ENCODE measurements around the gene BDKRB2.

The BDKRB2 gene

DNA sequence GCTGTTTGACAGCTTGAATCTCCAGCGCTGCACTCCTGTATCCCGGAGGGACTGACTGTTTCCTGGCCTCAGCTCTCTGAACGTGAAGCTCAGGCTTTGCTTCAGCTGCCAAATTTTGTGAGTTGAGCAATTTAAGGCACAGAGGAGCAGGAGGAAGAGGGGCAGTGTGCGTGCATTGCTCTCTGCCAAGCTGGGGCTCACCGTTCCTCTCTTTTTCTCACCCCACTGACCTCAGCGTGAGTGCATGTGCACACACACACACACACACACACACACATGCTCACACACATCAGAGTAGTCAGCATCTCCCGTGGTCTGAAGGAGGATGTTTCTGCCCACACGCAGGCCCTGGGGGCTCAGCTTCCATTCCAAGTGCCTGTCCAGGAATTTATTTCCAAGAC lies 27.8 kb upstream of the BDKRB2 start:
- DNase-seq (ENCODE audit: low read depth): no peak

DNA sequence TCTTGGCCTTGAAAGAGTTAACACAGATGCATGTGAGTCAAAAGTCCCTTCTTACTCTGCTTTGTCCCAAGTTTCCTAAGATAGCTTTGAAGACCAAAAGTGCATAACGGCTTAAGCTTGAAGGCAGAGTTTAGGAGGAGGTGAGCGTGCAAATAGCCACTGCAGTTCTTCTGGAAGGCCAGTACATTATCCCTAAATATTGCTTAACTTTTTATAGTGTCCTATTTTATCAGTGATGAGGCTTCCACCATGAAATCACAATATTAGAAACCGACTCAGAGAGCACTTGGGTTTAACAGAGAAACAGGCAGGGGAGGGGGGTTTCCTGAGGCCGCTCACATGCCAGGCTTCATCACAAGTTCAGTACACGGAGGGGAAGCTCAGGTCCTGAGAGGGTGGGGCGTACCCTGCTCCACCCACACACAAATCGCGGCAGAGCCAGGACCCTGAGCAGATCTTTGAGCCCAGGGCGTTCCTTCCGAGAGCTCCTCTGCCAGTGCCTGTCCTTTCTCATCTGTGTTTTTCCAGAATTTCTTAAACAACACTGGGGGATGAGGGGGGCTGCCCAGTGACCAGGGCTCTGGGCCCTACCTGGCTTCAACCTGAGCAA lies 26.8 kb upstream of the BDKRB2 start:
- DNase-seq (ENCODE audit: low read depth): no peak

DNA sequence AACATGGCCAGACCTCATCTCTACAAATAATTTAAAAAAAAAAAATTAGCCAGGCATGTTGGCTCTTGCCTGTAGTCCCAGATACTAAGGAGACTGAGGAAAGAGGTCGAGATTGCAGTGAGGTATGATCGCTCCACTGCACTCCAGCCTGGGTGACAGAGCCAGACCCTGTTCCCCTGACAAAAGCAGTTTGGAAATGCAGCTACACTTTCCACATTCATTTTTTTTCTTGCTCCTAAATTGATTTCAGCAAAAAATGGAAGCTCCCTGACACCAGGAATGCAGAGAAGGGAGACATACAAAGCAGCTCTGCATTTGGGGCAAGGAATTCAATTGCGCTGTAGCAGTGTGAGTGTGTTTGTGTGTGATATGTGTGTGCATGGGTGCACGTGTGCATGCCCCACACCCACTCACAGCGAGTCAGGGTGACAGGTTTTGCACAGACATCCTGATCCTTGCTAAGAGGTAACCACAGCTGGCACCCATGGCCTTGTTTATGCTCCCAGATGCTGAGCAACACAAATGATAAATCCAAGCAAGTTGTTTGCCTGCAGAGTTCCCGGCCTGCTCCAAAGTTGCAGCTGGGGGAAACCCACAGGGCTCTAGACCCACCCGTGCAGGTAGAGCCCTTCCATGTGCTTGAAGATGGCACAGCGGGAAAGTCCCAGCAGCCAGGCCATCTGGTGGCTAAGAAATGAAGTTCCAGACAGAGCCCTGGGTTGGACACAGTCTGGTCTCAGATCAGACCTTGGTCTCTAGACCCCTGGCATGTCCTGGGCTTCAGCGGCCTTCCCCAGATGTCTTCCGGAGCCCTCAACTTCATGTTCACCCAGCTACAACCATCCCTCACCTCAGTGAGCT lies 25.9 kb upstream of the BDKRB2 start:
- no peak for DNase-seq (ENCODE audit: low read depth)

DNA sequence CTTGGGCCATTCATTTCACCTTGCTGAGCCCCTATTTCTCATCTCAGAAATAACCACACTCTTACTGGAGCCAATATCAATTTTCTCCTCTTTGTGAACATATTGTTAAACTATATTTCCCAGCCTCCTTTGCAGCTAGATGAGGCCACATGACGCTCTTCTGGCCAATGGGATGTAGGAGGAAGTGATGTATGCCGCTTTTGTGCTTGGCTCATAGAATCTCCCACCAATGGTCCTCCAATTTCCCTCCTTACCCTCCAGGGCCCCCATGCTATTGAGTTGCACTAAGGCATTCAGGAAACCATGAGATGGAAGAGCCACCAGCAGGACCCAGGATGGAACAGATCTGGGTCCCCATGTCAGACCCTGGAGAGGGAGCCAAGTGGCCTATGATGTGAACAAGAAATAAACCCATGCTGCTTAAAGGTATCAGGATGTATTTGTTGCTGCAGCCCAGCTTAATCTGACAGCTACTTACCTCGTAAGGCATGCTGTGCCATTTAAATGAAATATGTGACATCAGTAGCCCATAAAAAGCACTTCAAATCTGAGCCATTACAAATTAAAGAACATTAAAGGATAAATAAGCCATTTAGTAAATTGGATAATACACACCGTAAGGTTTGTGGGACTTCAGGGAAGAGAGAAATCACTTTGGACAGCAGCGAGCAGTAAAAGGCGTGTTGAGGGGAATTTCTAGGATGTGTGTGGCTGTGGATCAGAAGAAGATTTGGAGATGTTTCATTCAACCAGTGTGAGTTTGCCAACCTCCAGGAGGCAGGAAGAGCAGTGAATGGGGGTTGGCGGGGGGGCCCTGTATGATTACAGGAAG lies 24.4 kb upstream of the BDKRB2 start:
- no peak for DNase-seq (ENCODE audit: low read depth)

DNA sequence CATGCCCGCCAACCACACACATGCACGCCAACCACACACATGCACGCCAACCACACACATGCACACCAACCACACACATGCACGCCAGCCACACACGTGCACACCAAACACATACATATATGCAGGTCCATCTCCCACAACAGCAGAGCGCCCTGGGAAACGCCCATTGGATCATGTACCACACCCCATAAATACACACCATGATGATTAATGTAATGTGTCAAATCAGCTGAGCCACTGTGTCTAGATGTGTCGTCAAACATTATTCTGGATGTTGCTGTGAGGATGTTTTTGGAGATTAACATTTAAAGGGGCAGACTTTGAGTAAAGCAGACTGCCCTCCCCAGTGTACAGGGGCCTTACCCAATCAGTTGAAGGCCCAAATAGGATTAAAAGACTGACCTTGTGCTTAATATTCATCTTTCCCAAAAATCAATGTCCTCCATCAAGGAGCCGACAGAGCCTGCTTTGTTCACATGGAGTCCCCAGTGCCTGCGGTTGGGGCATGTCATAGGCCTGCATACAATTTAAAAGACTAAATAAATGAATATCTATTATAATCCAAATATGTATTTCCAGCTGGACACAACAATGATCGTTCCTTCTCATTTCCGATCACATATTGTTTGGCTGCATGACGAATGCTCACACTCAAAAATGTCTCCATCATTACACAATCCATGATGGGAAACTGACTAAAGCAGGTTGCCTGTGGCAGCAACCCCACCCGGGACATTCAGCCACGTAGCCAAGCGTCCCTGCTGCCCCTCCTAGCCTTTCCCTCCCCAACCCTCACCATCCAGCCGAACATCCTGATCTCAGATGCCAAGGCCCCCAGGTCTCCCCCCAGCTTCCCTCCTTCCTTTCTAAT lies 23.2 kb upstream of the BDKRB2 start:
- DNase-seq (ENCODE audit: low read depth): no peak

DNA sequence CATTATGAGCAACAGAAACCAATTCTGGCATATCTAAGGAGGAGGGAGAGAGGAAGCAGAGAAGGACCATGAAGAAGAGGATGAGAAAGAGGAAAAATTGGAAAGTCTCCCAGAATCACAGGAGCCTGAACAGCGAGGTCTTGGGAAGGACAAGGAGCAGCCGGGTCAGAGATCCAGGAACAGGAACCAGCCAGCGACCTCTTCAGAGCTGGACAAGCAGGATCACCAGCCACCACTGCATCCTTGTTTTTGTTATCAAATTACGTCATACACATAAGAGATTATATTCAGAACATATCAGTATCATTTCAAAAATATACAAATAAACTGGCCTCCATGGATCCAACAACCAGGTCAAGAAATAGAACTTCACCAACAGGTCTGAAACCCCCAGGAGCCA lies 22.1 kb upstream of the BDKRB2 start:
- no peak for DNase-seq (ENCODE audit: low read depth)

DNA sequence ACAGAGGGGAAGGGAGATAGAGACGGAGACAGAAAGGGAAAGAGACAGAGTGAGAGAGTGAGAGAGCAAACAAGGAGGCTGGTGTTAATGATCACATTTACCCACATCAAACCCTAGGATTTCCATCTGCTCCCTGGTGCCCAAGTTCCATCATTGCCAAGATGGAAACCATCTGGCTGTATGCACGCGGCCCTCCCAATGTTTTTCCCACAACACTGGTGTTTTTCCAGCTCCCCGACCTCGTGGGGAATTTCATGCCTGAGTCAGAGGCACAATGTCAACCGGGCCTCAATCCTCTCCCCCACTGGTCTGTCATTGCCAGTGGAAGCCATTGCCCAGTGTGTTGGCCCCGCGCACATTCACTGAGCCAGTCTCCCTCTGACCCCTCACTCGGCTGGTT lies 19.9 kb upstream of the BDKRB2 start:
- no peak for DNase-seq (ENCODE audit: low read depth)

DNA sequence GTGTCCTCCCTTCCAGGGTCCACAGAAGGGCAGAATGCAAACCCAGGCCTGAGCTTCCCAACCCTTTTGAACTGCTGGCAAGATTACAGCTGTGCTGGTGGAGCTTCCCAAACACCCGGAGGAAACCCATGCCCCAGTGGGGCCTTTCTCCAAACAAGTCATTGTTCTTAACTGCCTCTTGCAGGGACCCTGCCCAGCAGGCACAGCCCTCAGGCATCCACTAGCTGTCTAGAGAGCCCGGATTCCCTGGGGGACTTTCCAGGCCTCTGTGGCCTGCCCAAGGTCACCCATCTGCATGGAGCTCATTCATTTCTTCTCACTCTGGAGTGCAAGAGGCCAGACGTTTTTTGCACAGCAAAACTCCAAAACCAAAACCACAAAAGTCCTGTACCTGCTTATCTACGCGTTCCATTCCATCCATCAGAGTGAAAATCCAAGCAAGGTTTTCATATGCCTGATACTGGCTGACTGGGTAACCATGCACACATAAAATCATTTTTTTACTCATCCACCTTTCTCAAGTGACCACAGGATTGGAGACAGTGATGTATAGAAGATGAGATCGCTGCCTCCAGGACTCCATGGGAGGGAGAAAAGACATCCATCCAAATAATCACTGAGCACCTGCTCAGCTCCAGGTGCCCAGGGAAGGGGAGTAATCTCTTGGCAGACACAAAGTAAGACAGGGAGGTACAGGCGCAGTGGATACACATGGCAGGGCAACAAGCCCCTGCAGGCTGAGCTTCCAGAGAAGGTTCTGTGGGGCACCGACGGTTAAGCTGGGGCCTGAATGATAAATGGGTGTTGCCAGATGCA lies 17.2 kb upstream of the BDKRB2 start:
- DNase-seq (ENCODE audit: low read depth): no peak

DNA sequence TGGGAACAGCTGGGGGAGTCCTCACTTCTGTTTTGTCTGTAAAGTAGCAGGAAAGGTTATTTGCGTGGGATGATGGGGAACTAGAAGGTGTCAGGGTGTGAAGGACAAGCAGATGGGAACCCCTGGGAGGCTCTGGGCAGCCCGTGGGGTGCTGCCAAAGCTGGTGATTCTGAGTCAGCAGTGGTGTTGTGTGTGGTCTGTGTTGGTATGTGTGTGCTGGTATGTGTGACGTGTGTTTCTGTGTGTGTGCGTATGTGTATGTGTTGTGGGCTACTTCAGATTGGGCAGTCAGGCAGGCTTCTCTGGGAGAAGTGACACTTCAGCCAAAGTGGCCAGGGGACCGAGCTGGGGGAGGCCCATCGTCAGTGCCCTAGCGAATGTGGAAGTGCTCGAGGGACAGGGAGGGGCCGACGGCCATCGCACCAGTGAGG lies 15.3 kb upstream of the BDKRB2 start:
- no peak for DNase-seq (ENCODE audit: low read depth)

DNA sequence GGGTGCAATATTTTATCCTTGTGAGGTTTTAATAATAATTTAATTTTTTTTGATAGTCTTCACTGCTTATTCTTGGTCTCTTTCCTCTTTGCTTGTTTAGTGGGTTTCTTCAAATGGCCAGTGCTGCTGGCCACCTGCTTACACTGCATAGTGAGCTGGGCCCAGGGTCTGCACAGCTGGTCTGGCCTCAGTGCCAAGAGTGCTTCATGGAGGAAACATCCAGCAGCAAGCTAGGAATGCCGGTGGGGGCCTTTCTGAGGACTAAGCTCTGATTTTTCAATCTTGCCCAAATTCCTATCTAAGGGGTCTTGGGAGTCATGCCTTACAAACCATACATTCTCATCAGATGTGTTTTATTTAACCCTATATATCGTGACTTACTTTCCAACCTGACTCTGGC lies 13.3 kb upstream of the BDKRB2 start:
- no peak for DNase-seq (ENCODE audit: low read depth)

DNA sequence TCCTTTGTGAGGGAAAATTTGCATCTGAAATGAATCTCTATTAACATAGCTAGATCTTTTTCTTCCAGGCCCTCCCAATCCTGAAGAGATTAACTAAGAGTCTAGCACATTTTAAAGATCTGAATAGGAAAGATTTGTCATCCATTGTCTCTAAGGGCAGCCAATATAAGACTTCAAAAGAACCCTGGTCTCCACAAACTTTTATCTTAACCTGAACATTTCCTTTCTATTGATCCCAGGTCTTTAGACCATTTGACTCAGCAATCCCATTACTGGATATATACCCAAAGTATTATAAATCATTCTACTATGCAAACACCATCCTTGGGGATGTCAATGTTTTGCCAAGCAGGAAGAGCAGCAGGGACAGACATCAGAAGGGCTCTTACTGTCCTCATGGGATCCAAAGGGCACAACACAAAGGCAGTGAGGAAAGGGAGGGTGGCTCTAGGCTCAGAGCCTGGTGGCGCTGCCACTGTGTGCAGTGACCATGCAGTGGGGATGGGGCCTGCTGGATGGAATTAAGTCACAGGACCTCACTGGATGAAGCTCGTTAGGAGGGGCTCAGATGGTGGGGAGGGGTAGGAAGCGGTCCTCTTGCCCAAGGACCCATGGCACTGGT lies 12.7 kb upstream of the BDKRB2 start:
- DNase-seq (ENCODE audit: low read depth): no peak

DNA sequence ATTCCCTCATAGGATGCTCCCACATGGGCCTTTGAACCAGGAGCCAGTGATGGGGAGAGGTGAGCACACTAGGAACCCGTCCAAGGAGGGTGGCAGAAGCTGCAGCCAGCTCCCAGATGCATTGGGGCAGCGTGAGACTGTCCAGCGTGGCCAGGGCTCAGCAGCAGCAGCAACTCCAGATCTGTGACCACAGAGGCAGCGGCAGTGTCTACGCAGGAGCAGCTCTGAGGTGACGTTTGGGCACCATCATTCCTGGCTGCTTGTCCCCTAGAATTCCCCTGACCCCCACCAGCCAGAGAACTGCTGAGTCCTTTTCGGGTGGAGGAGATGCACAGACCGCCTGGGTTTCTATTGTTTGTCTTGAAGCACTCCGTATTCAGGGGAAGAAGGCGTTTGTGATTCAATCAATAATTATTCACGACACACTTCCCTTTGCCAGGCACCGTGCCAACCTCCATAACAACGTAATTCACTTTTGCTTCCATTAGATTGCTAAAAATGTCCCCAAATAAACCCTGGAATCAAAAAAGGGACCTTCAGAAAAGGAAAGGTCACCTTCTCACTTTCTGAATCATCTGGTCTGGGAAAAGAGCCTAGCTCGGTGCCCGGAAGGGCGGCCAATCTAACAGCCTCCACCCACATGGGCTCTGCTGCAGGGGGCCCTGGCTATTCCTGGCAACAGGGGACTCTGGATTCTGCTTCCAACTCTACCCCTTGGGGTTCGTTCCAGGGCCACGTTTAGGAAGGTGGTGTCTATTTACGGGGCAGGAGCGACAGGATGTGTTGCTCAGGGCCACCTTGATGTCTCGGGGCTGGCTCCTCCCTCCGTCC lies 11.4 kb upstream of the BDKRB2 start:
- DNase-seq (ENCODE audit: low read depth): no peak

DNA sequence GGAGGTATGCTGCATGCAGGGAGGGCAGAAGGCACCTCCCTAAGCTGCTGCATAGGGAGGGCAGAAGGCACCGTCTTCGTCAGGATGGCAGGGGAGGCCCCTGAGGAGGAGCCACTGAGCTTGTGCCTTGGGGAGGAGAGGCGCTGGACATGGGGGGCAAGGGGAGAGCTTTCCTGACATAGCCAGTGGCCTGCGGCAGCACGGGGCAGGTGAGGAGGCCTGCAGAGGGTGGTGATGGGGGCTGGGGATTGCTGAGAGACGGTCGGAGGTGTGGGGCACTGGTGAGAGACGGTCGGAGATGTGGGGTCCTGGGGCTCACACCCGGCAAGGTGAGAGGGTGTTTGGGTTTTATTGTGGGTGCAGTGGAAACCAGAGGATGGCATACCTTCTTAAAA lies 10.4 kb upstream of the BDKRB2 start:
- DNase-seq (ENCODE audit: low read depth): no peak

DNA sequence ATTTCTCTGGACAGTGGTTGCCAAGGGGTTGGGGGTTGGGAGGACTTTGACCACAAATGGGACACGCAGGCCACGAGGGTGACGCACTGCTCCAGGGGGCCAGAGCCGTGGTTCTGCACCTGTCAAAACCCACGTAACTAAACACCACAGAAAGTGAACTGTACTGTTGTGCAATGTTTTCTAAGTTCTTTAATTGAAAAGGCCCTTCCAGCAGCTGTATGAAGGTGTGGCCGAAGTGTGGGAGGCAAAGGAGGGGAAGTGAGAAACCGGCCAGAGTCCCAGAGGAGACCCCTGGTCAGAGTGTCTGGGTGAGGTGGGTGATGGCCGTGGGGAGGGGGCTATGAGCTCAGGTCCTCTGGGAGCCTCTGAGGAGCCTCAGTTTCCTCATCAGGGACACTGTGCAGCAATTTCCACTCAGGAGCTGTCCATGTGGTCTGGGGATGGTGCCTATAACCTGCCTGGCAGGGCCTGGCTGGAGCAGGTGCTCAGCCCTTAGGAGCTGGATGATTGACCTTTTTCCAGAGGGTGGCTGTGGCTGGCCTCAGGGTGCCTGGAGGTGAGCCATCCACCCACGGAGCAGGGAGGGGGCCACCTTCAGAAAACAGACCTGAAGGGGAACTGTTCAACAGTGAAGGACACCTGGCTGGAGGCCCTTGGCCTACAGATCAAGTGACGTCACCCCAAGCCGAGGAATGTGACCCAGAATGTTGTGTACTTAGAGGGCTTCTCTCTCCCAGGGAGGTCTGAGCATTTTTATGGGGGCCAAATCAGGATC lies 9.8 kb upstream of the BDKRB2 start:
- DNase-seq (ENCODE audit: low read depth): no peak

DNA sequence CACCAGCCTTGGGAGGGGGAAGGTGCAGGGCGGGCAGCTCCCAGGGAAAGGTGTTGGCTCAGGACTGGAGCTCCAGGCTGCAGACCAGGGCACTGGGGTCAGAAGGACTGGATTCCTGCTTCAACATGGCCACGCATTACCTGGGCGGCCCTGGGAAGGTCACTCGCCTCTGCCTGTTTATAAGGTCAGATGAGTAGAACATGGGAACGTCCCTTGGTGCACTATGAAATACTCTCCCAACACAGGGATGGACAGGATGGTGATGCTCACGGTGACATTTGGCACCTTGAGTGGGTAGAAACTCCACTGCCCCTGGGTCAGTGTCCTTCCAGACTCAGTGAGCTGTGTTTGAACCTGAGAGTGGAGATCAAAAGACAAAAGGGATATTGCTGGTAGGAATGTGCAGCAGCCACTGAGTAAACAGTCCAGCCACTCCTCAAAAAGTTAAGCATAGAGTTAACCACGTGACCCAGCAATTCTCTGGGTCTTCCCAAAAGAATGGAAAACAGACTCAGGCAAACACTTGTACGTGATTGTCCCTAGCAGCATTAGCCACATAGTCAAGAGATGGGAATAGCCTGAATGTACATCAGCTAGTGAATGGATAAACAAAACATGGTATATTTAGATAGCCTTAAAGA lies 9.1 kb upstream of the BDKRB2 start:
- DNase-seq (ENCODE audit: low read depth): no peak

DNA sequence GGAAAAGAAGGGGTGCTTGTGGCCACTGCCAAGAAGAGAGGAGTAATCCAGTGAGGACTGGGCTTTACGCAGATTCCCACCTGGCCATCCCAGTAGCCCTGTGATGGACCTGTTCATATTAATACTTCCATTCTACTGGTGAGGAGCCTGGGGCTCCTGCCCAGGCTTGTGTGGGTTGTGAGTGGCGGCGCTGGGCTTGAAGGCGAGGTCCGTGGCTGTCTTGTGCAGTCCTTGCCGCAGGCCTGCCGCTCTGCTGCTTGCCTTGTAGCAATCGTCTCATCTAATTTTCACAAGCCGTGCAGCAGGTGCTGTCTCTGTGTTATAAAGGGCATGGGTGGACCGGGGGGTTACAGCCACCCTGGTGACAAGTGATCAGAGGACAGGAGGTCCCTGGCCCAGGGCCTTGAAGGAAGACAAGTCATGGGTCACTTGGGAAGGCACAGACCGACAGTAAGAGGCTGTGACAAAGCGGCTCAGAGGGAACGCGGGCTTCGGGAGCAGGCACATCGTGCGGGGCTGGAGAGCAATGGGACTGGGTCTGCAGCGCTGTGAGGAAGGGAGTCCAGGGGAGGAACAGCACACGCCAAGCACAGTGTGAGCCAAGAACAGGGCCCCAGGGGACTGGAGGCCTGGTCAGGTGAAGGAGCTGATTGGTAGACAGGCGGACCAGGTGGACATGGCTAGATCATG lies 7.3 kb upstream of the BDKRB2 start:
- DNase-seq (ENCODE audit: low read depth): no peak

DNA sequence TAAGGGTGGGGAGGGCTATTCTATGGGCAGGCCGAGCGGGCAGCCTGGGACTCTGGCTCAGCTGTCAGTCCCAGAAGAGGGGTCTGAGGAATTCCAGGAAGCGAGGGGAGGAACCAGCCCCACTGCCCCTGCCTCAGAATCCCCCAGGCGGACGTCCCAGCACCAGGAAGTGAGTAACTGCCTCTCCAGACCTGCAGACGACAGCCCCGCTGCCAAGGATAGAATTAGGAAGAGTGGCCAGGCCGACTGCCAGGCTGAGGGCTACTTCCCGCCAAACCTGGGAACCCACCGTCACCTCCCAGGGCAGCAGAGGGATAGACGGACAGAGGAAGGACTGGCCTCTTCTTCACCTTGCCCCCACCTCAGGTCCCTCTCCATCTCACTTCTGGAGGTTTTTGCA lies 6.7 kb upstream of the BDKRB2 start:
- no peak for DNase-seq (ENCODE audit: low read depth)
